HG03175 (cell line): Measurements from ENCODE around the gene SPOPL.

Experiments
- ATAC-seq: cut with Tn5 transposase; IDR thresholded peaks from one replicate; pipeline ENCODE4 v1.9.1; 2021; ENCODE audit warnings: mild to moderate bottlenecking, moderate library complexity; ENCODE audit not compliant: unreplicated experiment

The SPOPL gene

GRCh38 chr2:138600732-138601457 lies 99.3 kb downstream of the SPOPL start:
- no peak for ATAC-seq

- no peak for ATAC-seq
These were observed 100.0 kb downstream of the SPOPL start for GRCh38 chr2:138601458-138602165.

- no peak for ATAC-seq
These were observed 100.5 kb downstream of the SPOPL start for GRCh38 chr2:138602166-138602460.

- no peak for ATAC-seq
These were observed 106.2 kb downstream of the SPOPL start for GRCh38 chr2:138607746-138608145.

- ATAC-seq: no peak
These were observed 107.9 kb downstream of the SPOPL start for GRCh38 chr2:138609446-138609845.

DNA sequence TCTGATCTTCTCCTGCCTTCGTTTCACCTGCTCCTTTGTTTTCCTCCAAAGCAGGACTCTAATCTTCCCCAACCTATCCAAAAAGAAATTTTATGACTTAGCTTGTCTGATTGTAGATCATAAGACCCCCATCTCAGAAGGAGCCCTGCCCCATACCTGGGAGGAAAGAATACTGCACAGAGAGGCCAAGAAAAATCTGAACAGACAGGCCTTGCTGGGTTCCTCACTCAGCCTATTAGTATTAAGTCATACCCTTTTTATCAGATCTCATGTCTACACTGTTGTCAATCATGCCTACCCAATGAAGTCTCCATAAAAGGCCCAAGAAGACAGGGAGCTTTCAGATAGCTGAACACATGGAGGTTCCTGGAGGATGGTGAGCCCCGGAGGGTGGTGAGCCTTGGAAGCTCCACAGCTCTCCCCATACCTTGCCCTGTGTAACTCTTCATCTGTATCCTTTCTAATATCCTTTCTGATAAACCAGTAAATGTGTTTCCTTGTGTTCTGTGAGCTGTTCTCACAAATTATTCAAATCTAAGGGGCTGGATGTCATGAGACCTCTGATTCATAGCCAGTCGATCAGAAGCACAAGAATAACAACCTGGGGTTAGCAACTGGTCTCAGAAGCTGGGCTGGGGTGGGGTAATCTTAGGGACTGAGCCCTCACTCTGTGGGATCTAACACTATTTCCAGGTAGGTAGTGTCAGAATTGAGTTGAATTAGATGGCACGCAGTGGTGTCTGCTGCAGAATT lies 108.8 kb downstream of the SPOPL start:
- no peak for ATAC-seq

- no peak for ATAC-seq
These were observed 113.7 kb downstream of the SPOPL start for GRCh38 chr2:138615257-138615656.

DNA sequence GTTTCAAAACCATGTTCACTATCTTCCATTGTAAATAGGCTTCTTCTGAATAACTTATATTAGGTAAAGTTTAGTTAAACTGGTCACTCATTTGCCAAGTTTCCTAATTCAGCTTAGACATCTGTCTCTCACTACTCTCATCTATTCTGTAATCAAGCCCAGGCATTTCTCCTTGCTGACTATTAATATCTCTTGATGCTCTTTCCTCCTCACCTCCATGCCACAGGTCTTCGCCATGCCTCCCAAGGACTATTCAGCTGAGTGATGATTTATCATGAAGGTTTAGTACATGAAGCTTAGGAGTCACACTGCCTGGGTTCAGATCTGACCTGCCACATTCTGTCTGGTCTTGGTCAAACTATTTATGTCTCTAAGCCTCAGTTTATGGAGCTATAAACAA lies 115.5 kb downstream of the SPOPL start:
- no peak for ATAC-seq

DNA sequence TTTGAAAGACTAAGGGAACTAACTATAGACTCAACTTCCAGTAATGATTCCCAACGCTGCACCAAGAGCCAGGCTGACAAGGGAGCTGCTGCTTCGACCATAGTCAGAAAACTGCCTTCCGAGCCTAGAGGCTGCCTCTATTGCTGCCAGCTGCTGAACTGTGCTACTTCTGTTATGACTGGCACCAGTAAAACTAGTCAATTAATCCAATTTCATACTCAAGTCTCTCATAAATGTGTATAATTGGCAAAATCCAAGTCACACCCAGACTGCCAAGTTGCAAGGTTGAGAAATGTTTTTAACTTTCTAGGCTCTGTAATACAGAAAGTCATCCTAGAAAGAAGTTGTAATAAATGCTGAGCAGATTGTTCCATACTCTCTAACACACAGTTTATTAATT lies 117.4 kb downstream of the SPOPL start:
- no peak for ATAC-seq

GRCh38 chr2:138620431-138620830 lies 118.9 kb downstream of the SPOPL start:
- ATAC-seq: no peak

DNA sequence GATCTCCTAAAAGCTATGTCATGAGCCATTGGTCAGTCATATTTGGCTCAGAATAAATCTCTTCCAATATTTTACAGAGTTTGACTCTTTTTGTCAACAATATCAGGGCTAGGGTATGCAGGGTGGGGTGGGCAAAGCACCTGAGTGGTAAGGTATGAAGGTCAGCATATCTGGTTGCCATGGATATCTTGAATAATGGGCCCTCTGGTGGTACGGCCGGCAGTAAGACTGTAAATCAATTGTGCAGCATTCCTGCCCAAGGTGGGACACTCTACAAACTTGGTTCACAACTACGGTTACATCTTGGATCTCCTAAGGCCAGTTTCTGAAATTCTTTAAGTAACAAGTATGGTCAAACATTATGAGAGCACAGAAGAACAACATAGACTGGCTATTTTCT lies 119.6 kb downstream of the SPOPL start:
- no peak for ATAC-seq

GRCh38 chr2:138622613-138623012 lies 121.0 kb downstream of the SPOPL start:
- peak; percentile 49 for ATAC-seq
